ENCODE data around the gene PDE4B.

DNA sequence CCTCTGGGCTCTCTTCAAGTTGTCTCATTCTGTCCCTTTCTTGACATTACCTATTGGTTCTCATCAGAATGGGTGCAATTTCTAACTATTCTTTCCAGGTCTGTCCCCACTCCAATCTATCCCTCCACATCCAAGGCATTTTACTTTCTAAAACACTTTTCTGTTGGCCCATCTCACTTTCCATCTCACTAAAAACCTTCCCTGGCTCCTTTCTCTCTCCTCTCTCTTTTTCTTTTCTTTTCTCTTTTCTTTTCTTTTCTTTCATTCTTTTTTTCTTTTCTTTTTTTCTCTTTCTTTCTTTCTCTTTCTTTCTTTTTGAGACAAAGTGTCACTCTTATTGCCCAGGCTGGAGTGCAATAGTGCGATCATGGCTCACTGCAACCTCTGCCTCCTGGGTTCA, 462.1 kb downstream of the PDE4B start:
- TF ChIP-seq, protein P1, sequence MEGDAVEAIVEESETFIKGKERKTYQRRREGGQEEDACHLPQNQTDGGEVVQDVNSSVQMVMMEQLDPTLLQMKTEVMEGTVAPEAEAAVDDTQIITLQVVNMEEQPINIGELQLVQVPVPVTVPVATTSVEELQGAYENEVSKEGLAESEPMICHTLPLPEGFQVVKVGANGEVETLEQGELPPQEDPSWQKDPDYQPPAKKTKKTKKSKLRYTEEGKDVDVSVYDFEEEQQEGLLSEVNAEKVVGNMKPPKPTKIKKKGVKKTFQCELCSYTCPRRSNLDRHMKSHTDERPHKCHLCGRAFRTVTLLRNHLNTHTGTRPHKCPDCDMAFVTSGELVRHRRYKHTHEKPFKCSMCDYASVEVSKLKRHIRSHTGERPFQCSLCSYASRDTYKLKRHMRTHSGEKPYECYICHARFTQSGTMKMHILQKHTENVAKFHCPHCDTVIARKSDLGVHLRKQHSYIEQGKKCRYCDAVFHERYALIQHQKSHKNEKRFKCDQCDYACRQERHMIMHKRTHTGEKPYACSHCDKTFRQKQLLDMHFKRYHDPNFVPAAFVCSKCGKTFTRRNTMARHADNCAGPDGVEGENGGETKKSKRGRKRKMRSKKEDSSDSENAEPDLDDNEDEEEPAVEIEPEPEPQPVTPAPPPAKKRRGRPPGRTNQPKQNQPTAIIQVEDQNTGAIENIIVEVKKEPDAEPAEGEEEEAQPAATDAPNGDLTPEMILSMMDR (IDR thresholded peaks at IDR 0.05; ENCODE audit: insufficient read depth, low read depth, low read length): no peak
- no peak for TF ChIP-seq EZH2 (IDR thresholded peaks at IDR 0.05; ENCODE audit: insufficient read depth, low read length)
